Thoracic aorta (tissue), 2 donors: Measurements from ENCODE around the gene WNK2. TPM values are rescaled to one million over a fixed set of nuclear protein-coding genes. Genes with fewer than 3 reads are reported as not detected.

ENCODE experiments used
- ATAC-seq: fragments of 150-250 bp; one replicate; pipeline ENCODE4 v1.8.0; 2017; ENCODE audit warnings: low read depth; ENCODE audit not compliant: insufficient number of reproducible peaks, low FRiP score
- DNase-seq: peaks from one replicate; pipeline ENCODE4 v3.0.0-alpha.2; 2020; ENCODE audit warnings: low spot score
- H3K27ac ChIP-seq, 2 donors: fragments of 200-600 bp; sonication (generic); 1 replicate in 1 of 2; 2 replicates in 1 of 2; pipeline ENCODE4 v1.5.1; 2016; ENCODE audit warnings: mild to moderate bottlenecking in 2 of 2, moderate library complexity in 2 of 2
- H3K27me3 ChIP-seq: fragments of 200-600 bp; sonication (generic); replicated peaks from 2 replicates; pipeline ENCODE4 v1.6.0; 2016; ENCODE audit warnings: mild to moderate bottlenecking; ENCODE audit not compliant: insufficient read depth
- H3K36me3 ChIP-seq: fragments of 200-600 bp; sonication (generic); one replicate; pipeline ENCODE4 v1.5.1; 2016
- H3K4me1 ChIP-seq, 2 donors: fragments of 200-600 bp; sonication (generic); 1 replicate in 1 of 2; 2 replicates in 1 of 2; pipeline versions ENCODE4 v1.5.1 to v1.6.0; 2016; ENCODE audit warnings: low read depth in 2 of 2, mild to moderate bottlenecking in 1 of 2; ENCODE audit not compliant: control insufficient read depth in 1 of 2
- H3K4me3 ChIP-seq: fragments of 200-600 bp; sonication (generic); 2 replicates; pipeline ENCODE4 v1.5.1; 2016; ENCODE audit warnings: mild to moderate bottlenecking
- H3K9me3 ChIP-seq: fragments of 200-600 bp; sonication (generic); 2 replicates; pipeline ENCODE4 v1.5.1; 2016
- CTCF ChIP-seq: fragments of 200-600 bp; sonication (generic); IDR thresholded peaks from one replicate; pipeline ENCODE4 v1.5.1; 2019; ENCODE audit warnings: antibody characterized with exemption
- total RNA-seq, 2 donors: library from RNA; depleted of rRNA; stranded (reverse); fragments of >200 nt; gene quantifications; one replicate each; pipeline versions ENCODE4 v1.1.0 to v1.2.3, GENCODE V29; 2016

Gene WNK2
- total RNA-seq, 2 donors from 2014 or later, result 0.95 to 4.7 TPM

- no peak for DNase-seq
- no peak for TF ChIP-seq CTCF
- Histone ChIP-seq H3K27me3 (no peaks in the 10 kb centered on the region), H3K4me3 (no peak overlapping the region), H3K4me1 (no peaks in the 10 kb centered on the region), H3K9me3 (no peaks in the 10 kb centered on the region), H3K27ac (no peak overlapping the region), H3K36me3 (no peaks in the 10 kb centered on the region)
- no peak for ATAC-seq
Measured at GRCh38 chr9:93167185-93167584, 16.8 kb upstream of the WNK2 start.

GRCh38 chr9:93167838-93168237, 16.1 kb upstream of the WNK2 start:
- H3K4me1 ChIP-seq, result no peaks in the 10 kb centered on the region
- no peak for DNase-seq
- no peak for TF ChIP-seq CTCF
- ATAC-seq, result no peak
- H3K27ac ChIP-seq, result no peak overlapping the region
- no peaks in the 10 kb centered on the region for H3K9me3 ChIP-seq
- H3K36me3 ChIP-seq, result no peaks in the 10 kb centered on the region
- no peaks in the 10 kb centered on the region for H3K27me3 ChIP-seq
- no peak overlapping the region for H3K4me3 ChIP-seq

GRCh38 chr9:93168581-93168980, 15.4 kb upstream of the WNK2 start:
- H3K9me3 ChIP-seq, result no peaks in the 10 kb centered on the region
- ATAC-seq, result no peak

GRCh38 chr9:93169444-93169843, 14.5 kb upstream of the WNK2 start:
- Histone ChIP-seq H3K36me3 (no peaks in the 10 kb centered on the region), H3K27ac (no peak overlapping the region), H3K9me3 (no peaks in the 10 kb centered on the region), H3K4me3 (no peak overlapping the region), H3K27me3 (no peaks in the 10 kb centered on the region), H3K4me1 (no peaks in the 10 kb centered on the region)
- ATAC-seq (no peak), DNase-seq (no peak)
- TF ChIP-seq CTCF, result no peak

More at GRCh38 chr9:93168581-93168980, 15.4 kb upstream of the WNK2 start:
- no peak overlapping the region for H3K4me3 ChIP-seq
- DNase-seq, result no peak
- H3K27me3 ChIP-seq, result no peaks in the 10 kb centered on the region
- no peak overlapping the region for H3K27ac ChIP-seq
- no peaks in the 10 kb centered on the region for H3K36me3 ChIP-seq
- H3K4me1 ChIP-seq, result no peaks in the 10 kb centered on the region
- no peak for TF ChIP-seq CTCF

GRCh38 chr9:93170571-93170970, 13.4 kb upstream of the WNK2 start:
- no peak for TF ChIP-seq CTCF
- ATAC-seq (no peak), DNase-seq (no peak)
- no peak overlapping the region for H3K4me3 ChIP-seq
- no peak overlapping the region for H3K27ac ChIP-seq
- no peaks in the 10 kb centered on the region for H3K27me3 ChIP-seq
- H3K36me3 ChIP-seq, result no peaks in the 10 kb centered on the region
- H3K9me3 ChIP-seq, result no peaks in the 10 kb centered on the region
- no peaks in the 10 kb centered on the region for H3K4me1 ChIP-seq
